Measurements from ENCODE around the gene USP6NL. TPM values are rescaled to one million over a fixed set of nuclear protein-coding genes. Genes with fewer than 3 reads are reported as not detected.

USP6NL gene
- total RNA-seq, 2 donors from 2014 or later = 13.5 to 19.3 TPM

DNA sequence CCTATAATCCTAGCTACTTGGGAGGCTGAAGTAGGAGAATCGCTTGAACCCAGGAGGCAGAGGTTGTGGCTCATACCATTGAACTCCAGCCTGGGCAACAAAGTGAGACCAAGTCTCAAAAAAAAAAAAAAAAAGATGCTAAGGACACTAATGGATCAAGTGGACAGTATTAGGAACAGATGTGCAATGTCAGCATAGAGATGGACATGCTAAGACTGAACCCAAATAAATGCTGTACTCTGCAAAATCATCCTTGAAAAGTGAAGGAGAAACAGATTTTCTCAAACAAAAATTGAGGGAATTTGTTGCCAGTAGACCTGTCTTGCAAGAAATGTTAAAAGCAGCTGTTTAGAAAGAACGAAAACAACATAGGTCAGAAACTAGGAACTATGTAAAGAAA lies 194.5 kb downstream of the USP6NL start:
- DNase-seq = no peak
- no peaks in the 10 kb centered on the region for H3K4me1 ChIP-seq
- H3K27me3 ChIP-seq = no peaks in the 10 kb centered on the region
- intact Hi-C loops (cut with DNase I) = no loop called here
- no peak overlapping the region for H3K9ac ChIP-seq (ENCODE audit: low read depth in 2 of 2, low read length in 2 of 2)
- H3K4me3 ChIP-seq = no peak overlapping the region
- TF ChIP-seq, protein P1, sequence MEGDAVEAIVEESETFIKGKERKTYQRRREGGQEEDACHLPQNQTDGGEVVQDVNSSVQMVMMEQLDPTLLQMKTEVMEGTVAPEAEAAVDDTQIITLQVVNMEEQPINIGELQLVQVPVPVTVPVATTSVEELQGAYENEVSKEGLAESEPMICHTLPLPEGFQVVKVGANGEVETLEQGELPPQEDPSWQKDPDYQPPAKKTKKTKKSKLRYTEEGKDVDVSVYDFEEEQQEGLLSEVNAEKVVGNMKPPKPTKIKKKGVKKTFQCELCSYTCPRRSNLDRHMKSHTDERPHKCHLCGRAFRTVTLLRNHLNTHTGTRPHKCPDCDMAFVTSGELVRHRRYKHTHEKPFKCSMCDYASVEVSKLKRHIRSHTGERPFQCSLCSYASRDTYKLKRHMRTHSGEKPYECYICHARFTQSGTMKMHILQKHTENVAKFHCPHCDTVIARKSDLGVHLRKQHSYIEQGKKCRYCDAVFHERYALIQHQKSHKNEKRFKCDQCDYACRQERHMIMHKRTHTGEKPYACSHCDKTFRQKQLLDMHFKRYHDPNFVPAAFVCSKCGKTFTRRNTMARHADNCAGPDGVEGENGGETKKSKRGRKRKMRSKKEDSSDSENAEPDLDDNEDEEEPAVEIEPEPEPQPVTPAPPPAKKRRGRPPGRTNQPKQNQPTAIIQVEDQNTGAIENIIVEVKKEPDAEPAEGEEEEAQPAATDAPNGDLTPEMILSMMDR (IDR thresholded peaks at IDR 0.05) = no peak
- no peak overlapping the region for H3K27ac ChIP-seq
- no peaks in the 10 kb centered on the region for H3K36me3 ChIP-seq
- no peaks in the 10 kb centered on the region for H3K9me3 ChIP-seq

DNA sequence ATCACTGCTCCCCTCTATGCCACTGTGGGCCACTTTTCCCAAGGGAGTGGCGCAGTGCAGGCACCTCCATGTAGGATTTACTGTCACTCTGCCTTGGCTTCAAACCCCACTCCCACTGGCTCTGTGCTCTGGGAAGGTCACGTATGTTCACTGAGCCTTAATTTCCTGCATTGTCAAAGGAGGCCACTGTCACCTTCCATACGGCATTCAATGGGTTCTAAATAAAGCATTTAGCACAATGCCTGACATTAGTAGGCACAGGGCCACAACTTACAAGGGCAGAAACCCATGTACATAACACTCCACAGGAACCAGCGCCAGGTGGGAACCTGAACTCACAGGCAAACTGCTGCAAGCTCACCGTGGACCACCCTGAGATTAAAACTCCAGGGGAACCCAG lies 196.4 kb downstream of the USP6NL start:
- DNase-seq = no peak
- Histone ChIP-seq H3K9ac (ENCODE audit: low read depth in 2 of 2, low read length in 2 of 2) (no peak overlapping the region), H3K9me3 (no peaks in the 10 kb centered on the region), H3K27ac (no peak overlapping the region), H3K36me3 (no peaks in the 10 kb centered on the region), H3K4me3 (no peak overlapping the region), H3K27me3 (no peaks in the 10 kb centered on the region), H3K4me1 (no peaks in the 10 kb centered on the region)
- intact Hi-C loops (cut with DNase I) = no loop called here
- TF ChIP-seq, protein P1 (IDR thresholded peaks at IDR 0.05) = no peak

DNA sequence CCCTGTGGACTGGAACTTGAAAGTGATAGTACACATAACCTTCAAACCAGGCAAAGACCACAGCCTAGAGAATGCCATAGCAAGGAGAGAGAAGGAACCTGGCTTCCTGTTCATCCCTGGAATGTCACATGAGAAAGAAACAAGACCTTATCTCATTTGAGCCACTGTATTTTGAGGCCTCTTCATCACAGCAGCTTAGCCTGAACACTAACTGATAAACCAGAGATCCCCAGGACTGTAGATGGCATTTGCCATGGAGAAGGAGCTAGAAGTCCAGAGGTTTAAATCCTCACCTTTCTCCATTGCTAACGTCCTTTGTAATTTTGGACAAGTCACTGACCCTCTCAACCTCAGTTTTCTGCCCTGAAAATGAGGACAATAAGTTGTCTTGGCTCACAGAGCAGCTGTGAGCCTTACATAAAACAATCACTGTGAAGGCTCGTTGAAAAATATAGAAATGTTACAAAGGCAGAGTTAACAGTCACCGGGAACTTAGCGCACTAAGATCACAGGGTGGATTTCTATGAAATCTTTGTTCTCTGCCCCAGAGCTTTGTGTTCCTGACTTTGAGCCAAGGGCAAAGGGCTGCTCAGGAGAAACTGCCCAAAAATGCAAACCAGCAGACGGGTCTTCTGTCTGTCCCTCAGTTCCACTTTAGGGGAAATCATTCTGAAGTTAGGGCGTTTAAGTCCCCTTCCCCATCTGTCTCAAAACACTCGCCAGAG lies 197.0 kb downstream of the USP6NL start:
- DNase-seq = no peak
- Histone ChIP-seq H3K4me3 (no peak overlapping the region), H3K9me3 (no peaks in the 10 kb centered on the region), H3K36me3 (no peaks in the 10 kb centered on the region), H3K27ac (no peak overlapping the region), H3K4me1 (no peaks in the 10 kb centered on the region), H3K9ac (ENCODE audit: low read depth in 2 of 2, low read length in 2 of 2) (no peak overlapping the region), H3K27me3 (no peaks in the 10 kb centered on the region)
- intact Hi-C loops (cut with DNase I) = no loop called here
- TF ChIP-seq, protein P1 (IDR thresholded peaks at IDR 0.05) = no peak

DNA sequence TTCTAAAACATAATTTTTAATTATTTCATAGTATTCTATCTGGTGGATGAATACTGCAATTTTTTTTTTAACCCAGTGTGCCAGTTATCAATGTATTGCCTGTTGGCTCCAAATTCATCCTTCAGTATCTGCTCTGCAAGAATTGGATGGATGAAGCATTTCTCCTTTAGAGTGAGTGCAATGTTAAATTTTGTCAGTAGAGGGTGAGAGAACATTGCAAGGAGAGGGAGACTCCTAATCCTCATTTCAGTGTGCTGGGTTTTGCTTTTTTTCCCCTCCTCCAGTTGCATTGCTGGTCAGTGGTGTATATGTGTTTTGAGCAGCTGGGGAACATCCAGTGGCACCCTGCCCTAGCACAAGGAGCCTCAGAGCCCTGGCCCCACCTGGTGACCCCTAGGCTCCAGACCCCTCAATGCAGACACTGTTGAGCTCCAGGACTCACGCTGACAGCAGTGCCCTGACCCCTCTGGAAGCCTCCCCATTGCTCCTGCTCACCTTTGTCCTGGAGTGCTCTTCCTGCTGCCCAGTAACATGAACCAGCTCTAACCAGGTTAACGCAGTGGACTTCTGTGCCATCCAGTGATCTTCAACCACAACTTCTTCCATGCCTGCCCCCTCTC lies 199.4 kb downstream of the USP6NL start:
- no peak overlapping the region for H3K4me3 ChIP-seq
- no peak overlapping the region for H3K27ac ChIP-seq
- intact Hi-C loops (cut with DNase I) = no loop called here
- no peaks in the 10 kb centered on the region for H3K36me3 ChIP-seq
- H3K9ac ChIP-seq (ENCODE audit: low read depth in 2 of 2, low read length in 2 of 2) = no peak overlapping the region
- no peaks in the 10 kb centered on the region for H3K27me3 ChIP-seq
- DNase-seq = no peak
- H3K4me1 ChIP-seq = no peaks in the 10 kb centered on the region
- TF ChIP-seq, protein P1 (IDR thresholded peaks at IDR 0.05) = no peak
- no peaks in the 10 kb centered on the region for H3K9me3 ChIP-seq

DNA sequence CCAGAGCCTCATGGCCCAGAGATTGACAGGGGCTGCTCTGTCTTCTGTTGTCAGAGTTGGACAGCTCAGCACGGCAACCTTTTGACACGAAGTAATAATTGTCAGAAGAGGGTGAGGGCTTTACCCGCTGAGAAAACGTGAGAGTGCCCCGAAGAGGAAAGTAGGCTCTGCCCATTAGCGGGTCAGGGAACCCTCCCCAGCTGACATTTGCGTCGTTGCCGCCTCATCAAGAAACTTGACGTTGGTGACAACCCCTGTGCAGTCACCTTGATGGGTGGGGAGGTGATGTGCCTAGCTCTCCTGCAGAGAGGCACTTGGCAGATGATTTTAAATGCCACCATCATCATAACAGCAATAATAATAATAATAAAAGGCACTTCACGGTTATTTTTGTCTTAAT lies 202.1 kb downstream of the USP6NL start:
- Histone ChIP-seq H3K27ac (no peak overlapping the region), H3K9me3 (no peaks in the 10 kb centered on the region), H3K9ac (ENCODE audit: low read depth in 2 of 2, low read length in 2 of 2) (no peak overlapping the region), H3K4me1 (no peaks in the 10 kb centered on the region), H3K27me3 (no peaks in the 10 kb centered on the region), H3K36me3 (no peaks in the 10 kb centered on the region), H3K4me3 (no peak overlapping the region)
- intact Hi-C loops (cut with DNase I) = no loop called here
- no peak for DNase-seq
- TF ChIP-seq, protein P1 (IDR thresholded peaks at IDR 0.05) = no peak

All from colonic mucosa (tissue), 4 donors.